RKO (cell line): ENCODE results near the gene GLG1.
"Not testable (repeated sequence)": the region's sequence is repeated elsewhere in the genome, so short reads cannot be mapped to it uniquely, and the experiment has no call there.

Experiments used
- DNase-seq: peaks from one replicate; pipeline ENCODE4 v3.0.0-alpha.2; 2016; ENCODE audit warnings: low spot score

The GLG1 gene

DNA sequence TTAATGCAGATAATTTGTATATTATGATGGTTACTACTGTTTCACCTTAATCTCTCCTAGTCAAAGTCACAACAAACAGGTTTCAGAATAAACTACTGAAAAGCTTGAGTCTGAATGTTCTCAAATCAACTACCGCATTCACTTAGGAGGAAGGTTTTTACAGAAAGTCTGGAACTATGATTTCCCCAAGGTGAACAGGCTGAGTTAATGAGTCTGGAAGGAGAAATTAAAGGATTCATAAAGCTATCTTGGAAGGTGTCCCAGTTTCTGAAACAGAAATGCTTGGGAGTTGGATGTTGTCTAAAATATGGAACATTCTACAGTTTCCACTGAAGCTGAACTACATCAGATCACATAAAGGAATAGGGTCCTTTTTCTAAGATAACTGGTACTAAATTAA is 69.2 kb downstream of the GLG1 start:
- DNase-seq: not testable (repeated sequence)

DNA sequence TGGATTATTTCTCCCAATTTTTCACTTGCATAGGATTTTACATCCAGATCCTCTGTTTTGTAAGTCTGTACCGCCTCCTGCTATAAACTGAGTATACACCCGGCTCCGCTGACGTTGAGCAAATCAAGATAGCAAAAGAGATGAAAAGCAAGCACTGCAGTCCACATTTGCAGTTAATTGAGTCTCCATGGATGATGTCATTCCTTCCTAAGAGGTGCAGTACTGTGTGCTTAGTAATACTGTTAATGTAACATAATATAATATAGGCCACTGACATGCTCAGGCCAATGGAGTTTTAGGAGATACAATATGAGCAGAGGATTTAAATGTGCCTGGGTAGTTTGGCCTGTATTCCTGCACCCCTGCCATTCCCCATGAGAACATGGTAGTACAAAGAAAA is 72.3 kb downstream of the GLG1 start:
- DNase-seq: peak; percentile 13

DNA sequence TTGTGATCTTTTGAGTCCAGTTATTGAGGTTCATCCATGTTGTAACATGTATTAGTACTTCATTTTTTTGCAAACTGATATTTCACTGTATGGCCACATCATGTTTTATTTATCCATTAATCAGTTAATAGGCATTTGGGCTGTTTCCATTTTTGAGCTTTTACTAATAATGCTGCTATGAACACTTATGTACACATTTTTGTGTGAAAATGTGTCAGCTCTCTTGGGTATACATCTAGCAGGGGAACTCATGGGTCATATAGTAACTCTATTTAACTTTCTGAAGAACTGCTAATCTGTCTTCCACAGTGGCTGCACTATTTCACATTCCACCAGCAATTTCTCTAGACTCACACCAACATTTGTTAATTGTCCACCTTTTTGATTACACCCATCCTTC is 82.0 kb downstream of the GLG1 start:
- DNase-seq: no peak

DNA sequence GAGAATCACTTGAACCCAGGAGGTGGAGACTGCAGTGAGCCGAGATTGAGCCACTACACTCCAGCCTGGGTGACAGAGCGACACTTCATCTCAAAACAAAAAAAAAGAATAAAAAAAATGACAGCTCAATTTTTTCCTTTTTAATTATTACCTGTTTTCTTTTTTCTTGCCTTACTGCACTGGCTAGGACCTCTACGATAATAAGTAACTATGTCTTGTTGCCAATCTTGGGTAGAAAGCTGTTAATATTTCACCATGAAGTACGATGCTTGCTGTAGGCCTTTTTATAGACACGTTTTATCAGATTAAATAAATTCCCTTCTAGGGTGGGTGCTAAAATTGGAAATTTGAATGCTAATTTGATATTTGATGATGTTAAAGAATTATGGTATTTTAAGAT is 82.8 kb downstream of the GLG1 start:
- DNase-seq: no peak

DNA sequence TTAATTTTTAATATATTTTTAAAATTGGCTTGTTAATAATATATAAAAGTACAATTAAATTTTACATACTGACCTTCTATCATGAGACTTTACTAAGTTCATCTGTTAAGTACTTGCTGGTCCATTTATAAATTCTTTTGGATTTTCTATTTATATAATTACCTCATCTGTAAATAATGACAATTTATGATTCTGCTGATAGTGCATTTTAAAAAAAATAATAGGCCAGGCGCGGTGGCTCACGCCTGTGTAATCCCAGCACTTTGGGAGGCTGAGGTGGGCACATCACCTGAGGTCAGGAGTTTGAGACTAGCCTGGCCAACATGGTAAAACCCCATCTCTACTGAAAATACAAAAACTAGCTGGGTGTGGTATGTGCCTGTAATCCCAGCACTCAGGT is 83.2 kb downstream of the GLG1 start:
- not testable (repeated sequence) for DNase-seq

DNA sequence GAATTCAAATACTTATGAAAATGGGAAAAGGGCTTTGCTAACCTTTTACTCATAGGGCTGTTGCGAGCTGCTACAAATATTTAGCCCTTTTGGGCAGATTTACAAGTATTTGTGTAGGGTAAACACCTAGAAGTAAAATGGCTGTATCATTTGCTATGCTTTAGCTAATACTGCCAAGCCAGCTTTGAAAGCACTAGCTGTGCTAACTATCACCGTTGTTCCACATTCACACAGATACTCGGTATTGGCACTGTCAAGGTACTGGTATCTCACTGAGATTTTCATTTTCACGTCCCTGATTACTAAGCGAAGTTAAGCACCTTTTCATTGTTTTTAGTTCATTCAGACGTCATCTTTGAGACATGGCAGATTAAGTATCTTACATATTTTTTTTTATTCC is 84.8 kb downstream of the GLG1 start:
- DNase-seq: no peak

DNA sequence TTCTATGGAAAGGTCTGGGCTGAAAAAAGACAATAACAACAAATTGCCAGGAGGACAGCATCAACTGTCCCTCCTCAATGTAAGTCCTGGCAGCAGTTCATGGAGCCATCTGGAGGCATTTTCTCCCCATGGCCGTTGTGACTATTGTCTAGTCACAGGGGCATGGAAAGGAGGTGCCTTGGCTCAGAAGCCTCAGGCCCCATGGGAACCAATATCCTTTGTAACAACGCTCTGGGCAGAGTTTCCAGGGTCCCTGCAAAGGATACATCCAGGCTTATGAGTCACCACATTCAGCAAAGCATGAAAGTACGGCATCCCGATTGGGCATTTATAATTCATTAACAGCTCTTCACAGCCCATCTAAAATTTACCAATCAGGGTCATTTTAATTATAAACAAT is 85.2 kb downstream of the GLG1 start:
- DNase-seq: no peak

DNA sequence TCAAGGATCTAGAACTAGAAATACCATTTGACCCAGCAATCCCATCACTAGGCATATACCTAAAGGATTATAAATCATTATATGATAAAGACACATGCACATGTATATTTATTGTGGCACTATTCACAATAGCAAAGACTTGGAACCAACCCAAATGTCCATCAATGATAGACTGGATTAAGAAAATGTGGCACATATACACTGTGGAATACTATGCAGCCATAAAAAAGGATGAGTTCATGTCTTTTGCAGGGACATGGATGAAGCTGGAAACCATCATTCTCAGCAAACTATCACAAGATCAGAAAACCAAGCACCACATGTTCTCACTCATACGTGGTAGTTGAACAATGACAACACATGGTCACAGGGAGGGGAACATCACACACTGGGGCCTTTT is 88.0 kb downstream of the GLG1 start:
- not testable (repeated sequence) for DNase-seq

DNA sequence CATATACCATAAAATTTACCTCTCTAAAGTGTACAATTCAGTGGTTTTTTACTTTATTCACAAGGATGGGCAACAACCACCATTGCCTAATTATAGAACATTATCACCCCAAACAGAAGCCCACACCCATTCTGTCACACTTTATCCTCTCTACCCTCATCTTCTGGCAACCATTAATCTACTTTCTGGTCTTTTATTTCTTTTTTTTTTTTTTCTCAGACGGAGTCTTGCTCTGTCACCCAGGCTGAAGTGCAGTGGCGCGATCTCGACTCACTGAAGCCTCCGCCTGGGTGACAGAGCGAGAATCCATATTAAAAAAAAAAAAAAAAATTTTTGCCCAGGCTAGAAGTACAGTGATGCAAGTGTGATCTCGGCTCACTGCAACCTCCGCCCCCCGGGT is 95.0 kb downstream of the GLG1 start:
- DNase-seq: no peak

DNA sequence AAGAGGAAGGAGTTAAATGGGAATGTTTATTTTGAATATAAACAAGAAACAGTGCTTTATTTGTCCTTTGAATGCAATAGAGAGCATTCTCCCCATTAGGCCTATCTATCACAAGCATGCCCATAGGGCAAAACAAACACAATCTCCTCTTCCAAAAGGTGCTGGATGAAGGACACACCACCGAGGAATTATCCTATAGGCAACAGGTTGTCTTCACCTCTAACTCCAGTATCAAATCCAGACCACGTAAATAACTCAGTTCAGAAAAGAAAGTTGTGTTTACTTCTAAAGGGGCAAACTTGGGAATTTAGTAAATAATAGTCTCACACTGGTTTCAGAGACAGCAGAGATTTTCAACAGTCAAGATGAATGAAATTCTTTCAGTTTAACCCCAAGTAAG is 101.9 kb downstream of the GLG1 start:
- no peak for DNase-seq

DNA sequence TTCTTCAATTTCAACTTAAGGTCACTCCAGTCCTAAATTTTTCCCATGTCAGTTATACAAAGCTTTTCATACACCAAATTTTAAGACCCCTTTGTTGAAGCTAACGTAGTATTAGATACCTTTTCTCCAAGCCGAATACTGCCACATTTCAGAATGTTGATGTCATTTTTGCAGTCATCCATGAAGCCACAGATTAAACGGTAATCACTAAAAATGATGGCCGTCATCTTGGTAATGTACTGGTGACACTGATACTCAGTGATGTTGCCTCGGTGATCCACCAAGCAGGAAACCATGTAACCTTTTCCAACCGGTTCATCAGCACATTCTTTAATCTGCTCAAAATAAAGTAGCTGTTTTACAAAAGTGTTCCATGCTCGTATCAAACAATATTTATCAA is 103.5 kb downstream of the GLG1 start:
- no peak for DNase-seq

DNA sequence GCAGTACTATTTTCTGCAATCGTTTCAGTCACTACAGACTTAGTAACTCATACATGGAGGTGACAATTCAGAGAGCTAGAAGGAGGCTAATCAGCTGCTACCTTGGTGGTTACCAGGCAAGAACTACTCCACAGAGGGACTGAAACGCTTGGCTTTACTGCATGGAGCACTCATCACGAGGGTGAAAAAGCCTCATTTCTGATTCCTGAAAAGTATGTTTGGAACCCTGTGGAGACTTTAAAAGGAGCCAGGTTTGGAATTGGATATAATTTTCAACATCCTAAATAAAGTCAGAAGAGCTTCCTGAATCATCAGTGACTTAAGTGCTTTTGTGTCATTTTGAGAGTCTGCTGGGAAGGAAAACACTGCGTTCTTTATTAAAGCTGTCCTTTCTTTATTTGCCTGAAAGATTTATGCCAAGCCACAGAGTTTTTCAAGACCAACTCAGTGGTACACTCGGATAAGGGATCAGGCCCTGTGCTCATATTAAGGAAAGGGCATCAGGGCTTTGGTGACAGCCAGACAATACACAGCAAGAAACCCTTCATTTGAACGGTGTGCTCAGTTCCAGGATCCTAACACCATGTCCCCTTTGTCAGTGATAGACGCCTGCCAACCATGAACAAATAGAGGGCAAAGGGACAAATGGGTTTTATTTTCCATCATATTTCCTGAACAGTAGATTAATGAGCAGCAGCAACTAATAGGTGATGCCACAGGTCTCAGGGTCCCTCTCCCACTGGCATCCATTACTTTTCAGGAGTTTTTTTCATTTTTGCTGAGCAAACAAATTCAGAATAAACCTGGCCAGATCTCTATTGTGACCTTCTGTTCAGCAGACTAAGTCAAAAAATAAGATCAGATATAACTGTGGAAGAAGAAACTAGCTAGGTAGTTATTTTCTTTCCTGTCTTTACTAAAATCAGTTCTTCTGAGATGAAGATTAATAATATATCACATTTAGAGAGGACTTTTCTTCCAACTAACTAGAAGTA is 105.1 kb downstream of the GLG1 start:
- DNase-seq: no peak

DNA sequence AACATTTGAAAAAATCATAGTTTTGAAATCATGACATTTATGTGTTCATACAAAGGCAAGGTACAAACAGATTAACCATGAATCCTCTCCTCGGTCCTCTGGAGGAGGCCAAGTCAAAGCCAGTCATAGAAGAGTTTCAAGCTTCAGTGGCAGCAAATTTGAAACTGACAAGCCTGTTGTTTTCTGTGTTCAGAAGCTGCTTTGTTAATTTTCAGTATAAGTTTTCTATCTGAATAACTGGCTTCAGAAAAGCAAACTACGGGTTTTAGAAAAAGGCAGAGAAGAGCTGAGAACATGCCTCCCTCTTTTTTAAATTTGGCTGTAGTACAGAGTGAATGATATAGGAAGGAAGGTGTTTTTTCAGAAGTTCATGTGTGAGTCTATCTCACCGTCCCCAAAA is 106.0 kb downstream of the GLG1 start:
- DNase-seq: no peak

DNA sequence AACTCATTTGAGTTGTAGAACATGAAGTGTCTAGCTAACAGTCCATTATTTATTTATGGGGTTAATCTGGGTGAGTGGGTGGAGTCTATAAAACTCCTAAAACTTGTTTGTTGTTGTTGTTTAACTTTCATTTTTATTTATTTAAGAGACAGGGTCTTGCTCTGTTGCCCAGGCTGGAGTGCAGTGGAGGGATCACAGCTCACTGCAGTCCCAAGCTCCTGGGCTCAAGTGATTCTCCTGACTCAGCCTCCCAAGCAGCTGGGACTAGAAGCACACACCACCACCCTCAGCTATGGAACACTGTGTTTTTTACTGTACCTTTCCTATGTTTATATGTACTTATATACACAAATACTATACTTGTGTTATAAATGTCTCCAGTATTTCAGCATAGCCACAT is 107.8 kb downstream of the GLG1 start:
- no peak for DNase-seq

DNA sequence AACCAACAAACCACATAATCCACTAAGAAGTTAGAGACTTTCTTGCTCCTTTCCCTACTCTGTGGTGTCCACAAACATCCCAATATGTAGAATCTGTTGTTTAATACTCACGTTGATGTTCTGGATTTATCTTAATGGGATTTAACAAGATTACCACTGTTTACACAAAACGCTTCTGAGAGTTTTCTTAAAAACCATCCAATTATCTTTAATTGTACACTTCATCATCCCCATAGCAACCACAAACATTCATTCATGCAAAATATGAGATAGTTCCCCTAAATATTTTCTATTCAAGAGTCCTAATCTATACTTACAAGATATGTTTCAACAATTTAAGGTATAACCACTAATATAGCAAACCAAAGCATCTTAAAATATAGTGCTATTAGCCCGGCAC is 109.2 kb downstream of the GLG1 start:
- DNase-seq: no peak

DNA sequence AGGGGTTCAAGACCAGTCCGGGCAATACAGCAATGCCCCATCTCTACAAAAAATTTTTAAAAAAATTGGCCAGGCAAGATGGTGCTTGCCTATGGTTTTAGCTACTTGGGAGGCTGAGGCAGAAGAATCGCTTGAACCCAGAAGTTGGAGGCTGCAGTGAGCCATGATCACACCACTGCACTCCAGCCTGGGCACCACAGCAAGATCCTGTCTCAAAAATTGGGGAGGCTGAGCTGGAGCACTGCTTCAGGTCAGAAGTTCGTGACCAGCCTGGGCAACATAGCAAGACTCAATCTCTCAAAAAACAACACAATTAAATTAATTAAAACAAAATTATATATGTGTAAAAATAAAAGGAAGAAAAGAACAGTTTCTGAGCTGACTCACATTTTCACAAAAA is 110.9 kb downstream of the GLG1 start:
- DNase-seq: no peak

DNA sequence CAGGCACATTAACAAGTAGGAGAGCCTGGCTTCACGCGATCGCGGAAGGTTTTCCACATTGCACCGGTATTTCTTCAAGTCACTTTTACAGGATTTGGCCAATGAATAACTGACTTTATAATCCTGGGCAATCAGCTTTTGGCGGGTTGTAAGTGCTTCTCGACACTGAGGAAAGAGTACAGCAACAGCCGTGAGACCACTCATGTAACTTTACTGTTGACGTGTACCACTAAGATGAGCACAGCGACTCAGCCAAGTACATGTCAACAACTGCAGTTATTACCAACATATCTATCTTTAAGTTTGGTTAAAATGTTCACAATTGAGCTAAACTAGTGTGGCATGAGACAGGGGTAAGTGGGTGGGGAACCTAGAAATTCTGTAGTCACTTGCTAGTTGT is 113.9 kb downstream of the GLG1 start:
- no peak for DNase-seq

DNA sequence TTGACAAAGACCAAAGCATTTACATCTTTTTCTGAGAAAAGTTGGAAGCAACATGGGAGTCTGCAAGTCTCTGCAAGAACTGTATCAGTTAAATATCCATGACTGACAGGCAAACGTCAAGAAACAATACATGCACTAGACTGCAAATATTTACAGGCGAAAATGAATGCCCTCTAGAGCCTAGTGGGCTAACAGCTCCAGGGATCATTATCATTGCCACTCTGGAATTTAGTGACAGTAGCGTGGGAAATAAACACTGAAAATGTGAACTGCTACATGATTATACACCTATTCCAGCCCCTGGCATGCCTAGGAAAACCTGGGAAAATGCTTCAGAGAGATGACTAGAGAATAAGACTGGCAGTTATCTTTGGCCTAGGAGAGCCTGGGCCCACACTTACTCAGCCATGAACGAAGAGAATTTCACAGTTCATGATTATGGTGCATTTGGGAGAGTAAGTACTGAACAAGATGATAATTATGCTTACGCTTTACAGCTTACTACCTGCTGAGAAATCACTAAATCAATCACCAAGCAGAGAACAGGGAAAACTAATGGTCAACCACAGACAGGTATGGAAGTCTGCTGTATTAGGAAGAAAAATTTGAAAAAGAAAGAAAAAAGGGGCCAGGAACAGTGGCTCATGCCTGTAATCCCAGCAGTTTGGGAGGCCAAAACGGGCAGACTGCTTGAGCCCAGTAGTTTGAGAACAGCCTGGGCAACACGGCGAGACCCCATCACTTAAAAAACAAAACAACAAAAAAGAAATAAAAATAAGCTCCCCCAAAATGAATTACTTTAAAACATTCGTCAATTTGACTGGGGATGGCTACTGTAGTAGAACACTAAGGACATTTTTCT is 119.0 kb downstream of the GLG1 start:
- DNase-seq: no peak

DNA sequence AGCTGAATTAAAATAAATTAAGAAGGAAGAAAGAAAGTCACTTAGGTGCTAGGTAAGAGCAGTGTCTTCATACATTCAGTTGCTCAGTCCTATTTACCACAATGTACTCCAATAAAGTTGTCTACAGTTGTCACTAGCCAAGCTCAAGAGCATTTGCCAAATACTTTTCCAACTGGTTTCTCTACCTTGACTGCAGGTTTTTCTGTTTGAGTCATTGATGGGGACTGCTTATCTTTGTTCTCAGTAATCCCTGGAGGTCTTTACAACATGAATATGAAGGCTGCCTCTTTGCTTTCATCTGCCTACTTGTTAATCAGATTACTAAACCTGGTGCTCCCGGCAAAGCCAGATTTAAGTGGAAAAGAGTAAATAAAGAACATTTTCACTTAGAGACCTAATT is 121.0 kb downstream of the GLG1 start:
- no peak for DNase-seq

DNA sequence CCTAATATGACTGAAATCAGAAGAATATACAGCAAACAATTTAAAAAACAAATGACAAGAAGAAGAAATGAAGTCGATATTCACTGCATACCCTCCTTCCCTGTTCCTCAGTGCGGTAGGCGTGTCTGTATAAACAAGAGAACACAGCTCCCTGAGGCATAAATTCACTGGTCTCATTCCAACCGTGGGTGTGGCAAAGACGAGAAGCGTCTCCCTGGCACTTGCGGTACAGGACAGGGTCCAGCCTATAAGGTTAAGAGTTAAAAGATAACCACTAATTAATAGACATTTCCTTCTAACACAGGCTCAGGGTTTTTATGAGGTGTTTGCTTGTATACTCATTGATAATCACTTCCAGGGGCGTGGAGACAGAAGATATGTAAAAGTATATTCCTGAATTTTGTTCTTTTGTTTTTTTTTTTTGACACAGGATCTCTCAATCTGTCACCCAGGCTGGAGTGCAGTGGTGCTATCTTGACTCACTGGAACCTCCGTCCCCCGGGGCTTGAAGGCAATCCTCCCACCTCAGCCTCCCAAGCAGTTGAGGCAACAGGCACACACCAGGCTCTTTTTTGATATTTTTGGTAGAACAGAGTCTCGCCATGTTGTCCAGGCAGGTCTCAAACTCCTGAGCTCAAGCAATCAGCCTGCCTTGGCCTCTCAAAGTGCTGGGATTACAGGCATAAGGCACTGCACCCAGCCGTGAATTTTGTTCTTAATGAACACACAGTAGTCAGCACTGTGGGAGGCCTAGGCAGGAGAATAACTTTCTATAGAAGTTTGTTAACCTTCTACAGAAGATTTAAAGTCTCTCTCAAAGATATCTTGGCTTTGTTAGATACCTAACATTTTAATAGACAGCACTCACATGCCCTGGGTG is 126.5 kb downstream of the GLG1 start:
- no peak for DNase-seq

DNA sequence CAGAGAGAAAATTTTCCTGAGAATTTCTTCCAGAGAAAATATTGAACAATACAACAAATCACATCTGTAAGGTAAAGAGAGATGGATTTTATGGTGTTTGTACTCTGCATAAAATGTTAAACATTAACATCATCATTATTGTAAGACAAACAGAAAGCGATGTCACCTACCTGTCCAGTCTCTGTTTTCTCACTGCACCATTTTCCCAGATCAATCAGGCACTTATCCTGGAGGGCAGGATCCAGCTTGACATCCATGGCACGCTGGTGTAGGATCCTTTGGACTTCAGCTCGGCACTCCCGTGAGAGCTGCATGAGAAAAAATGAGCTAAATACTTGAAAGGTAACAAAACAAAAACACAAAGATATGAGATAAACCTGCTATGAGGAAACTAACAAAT is 129.7 kb downstream of the GLG1 start:
- no peak for DNase-seq

DNA sequence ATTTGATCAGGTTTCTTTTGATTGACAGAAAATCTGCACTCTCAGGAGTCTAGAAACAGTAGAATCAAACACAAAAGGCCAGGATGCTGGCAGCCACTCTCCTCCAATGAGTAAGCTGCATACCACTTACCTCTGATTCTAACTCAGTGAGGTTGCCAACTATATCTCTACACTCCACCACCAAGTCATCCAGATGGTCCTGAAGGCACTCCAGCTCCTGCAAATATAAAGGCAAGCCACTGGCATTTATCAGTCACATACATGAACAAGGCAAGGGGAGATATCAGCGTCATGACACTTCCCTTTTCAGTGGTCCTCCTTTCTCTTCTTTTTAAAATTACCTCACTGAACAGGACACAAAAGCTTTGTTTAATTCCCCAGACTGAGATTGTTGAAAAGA is 132.5 kb downstream of the GLG1 start:
- DNase-seq: no peak
